Kidney tubule cell (primary cell): Measurements from ENCODE around the gene DDR2.
"Not testable (repeated sequence)": the region's sequence is repeated elsewhere in the genome, so short reads cannot be mapped to it uniquely, and the experiment has no call there.

ENCODE experiments used
- DNase-seq: peaks from one replicate; pipeline ENCODE4 v3.0.0-alpha.2; 2018; ENCODE audit warnings: low spot score

DDR2 gene

DNA sequence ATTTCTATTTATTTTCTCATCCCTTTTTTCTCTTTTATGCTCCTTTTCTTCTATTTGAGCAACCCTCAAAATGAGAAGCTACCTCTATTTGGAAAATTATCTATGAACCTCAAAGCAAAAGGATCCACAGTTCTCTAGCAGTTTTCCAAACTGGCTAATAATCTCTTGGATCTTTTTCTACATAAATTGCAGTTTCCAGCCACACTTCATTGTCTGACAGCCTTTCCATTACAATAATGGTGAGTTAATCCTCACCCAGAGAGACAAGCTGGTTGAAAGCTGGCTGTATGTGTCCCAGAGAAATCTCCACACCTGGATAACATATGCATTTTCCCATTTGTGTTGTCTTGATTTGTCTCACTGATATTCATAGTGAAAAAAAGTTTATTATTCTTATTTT lies 141.7 kb downstream of the DDR2 start:
- DNase-seq = no peak

DNA sequence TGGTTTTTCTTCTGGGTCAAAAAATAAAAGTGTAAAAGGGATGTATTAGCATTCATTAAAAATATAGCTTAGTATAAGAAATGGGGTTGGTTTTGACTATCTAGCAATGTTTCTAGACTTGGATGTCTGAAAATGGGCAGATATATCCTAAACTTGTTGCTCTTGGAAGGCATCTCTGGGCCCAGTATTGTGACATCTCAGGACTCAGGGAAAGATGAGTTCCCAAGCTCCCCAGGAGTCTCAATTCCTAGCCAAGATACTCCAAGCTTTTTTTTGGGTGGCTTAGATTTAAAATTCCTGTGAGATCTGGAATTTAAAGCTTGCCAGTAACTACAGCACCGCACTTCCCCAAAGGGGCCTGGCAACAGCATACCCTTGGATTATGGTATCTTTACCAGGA lies 146.8 kb downstream of the DDR2 start:
- DNase-seq = no peak

DNA sequence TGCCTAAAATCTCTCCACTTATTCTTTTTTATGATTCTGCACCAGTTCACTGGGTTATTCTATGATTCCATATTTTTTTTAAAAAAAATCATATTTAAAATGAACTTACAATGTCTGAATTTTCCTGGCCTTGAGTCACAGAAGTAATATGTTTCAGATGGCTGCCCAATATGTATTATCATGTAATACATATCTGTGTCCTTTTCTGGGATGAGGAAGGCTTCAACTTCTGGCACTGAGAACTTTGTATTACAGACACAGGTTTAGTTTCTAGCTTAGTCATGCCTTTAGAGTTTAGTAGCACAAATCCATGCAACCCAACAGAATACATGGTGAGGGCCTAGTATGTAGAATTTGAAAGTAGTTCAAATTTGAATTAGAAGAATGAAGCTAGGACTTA lies 150.4 kb downstream of the DDR2 start:
- DNase-seq = no peak

DNA sequence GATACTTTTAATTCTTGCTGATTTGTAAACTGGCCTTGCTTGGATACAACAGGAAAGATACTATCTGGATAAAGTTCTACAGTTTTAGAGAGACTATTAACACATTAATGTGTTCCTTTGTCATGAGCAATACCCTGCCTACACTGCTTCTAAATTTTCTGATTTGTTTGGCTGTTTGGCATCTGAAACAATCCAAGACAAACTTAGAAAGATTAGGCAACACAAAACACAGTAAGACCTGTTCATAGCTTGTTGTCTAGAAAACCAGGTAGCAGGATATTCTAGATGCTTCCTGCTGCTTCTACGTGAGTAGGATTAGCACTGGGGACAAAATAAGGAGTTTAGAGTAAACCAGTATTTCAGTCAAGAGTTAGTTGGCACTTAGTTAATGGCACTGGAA lies 152.7 kb downstream of the DDR2 start:
- not testable (repeated sequence) for DNase-seq

DNA sequence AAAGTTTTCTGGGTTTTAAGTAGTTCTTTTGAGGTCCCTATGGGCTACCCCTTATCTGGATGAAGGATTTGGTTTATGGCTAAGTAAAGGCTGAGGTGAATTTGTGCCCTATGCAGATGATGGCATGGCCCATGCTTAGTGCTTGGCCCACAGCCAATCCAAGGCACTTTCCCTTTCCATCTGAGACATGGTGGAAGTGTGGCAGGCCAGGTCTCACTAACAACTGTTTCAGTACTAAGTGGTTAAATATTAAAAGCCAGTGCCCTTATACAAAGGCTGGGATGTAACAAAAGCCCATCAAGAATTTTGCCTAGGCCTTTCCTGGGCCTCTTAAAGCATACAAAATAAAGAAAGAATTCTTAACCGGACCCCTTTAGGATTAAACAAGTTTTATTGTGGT lies 156.5 kb downstream of the DDR2 start:
- DNase-seq = peak; percentile 58

DNA sequence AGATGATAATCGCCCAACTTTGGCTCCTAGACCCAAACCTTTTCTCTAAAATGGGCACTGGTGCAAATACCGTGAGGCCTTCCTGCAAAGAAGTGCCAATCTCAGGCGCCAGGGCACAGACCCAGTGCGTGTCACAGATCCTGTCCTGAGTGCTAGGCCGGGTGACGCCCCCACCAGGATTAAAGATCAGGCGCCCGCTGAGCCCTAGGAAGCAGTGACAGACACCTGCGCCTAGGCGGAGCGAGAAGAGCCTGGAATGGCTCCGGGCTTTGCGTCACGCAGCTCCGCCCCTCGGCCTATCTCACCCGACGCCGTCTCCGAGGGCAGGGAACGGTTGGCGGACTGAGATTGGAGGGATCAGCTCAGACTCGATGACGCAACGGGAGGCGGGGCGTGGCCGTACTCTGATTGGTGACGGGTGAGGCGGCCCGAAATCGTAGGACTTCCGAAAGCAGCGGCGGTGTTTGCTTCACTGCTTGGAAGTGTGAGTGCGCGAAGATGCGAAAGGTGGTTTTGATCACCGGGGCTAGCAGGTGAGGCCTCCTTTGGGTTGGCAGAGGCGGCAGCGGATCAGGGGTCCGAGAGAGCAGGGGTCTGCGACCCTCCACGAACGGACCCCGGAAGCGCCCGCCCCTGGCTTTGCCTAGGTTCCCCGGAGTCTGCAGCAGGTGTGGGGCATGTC lies 158.2 kb downstream of the DDR2 start, which contains the start of gene HSD17B7:
TSS of gene HSD17B7 (plus strand) at position 400 of the 682 bp plus-strand sequence. CDS start at position 499, 99 bp downstream.
- DNase-seq = peak; percentile 85

DNA sequence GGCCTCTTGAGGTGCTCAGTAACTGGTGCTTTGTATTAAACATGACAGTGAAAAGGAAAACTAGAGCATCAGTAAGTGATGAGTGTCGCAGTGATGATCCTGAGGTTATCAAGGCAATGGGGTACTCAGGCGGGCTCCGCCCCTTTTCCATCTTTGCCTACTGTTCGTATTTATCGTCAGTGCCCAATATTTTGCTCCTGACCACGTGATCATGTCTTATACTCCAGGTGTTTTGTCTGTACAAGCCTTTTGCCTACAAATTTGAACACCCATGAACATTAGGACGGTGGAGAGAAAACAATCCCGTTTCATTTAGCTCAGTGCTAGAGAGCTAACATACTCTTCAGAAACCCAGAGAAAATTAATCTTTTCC lies 158.7 kb downstream of the DDR2 start:
- DNase-seq = not testable (repeated sequence)

DNA sequence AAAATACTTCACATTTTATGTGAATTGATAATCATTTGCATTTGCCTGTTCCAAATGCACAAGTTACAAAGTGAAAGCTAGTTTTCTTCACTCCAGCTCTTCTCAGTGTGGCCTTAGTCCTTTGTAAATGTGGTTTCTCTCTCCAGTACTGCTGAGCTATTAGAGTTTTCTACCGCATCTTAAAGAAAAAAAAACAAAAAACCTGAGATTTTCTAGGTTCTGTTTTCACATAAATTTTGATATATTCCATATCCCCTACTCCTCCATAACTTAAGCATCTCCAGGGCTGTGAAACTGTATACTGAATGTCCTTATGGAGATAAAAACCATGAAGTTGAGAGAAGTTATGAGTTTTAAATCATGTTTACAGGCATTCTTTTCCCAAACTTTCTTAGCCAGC lies 162.0 kb downstream of the DDR2 start:
- not testable (repeated sequence) for DNase-seq

DNA sequence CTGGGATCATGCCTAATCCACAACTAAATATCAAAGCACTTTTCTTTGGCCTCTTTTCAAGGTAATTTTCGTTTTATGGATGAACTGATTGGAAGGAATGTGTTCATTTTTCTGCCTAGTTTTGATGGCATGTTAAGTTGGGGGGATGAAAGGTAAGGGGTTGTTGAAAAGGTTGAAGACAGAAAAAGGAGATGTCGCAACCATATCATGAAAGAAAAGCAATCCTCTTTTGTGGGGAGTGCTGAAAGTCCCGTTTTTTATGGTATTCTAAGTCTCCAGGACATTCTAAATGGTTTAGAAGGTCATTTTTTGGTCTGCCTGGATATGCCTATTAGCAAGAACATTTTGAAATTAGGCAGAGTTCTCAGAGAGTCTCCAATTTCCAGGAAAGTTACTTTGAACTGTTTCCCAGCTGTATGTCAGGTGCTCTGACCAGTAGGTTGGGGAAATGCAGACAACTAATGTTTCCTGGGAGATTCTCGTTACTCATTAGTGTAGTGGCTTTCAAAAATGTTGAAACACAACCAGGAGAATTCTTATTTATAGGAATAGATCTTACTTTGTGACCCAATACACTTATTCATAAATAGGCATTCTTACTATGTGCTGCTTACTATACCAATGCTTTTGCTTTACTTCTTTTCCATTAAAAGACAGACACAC lies 164.5 kb downstream of the DDR2 start:
- DNase-seq = not testable (repeated sequence)

DNA sequence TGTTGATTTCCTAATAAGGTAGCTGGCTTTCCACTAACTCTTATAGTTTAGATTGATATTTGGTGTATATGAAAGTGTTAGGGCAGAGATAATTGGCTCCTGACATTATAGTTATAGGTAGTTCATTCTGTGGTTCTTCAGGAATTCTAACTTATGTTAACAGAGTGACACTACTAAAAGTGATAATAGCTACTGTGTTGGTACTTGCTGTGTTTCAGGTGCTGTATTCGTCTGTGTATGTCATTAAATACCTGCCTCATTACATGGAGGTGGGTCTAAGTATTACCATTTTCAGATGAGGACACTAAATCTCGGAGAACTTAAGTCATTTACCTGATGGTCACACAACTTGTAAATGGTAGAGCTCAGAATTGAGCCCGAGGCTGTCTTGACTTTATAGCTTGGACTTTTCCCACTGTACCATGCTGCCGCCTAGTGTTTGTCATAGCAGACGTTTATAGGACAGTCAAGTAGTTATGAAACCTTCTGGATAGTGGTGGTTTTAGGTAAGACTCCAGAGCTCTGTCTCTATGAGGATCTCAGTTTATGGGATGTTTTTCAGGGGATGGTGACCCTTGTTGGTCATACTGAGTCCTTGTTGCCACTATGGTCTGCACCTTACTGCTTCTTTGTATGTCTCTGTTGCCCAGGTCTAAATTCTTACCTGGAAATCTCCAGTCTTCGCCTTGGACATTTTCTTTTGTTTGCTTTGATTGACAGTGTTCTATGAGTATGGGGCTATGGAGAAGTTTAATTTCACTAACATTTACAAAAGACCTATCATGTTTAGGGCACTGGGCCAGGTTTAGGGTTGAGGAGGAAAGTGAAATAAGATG lies 167.9 kb downstream of the DDR2 start:
- peak; percentile 74 for DNase-seq

DNA sequence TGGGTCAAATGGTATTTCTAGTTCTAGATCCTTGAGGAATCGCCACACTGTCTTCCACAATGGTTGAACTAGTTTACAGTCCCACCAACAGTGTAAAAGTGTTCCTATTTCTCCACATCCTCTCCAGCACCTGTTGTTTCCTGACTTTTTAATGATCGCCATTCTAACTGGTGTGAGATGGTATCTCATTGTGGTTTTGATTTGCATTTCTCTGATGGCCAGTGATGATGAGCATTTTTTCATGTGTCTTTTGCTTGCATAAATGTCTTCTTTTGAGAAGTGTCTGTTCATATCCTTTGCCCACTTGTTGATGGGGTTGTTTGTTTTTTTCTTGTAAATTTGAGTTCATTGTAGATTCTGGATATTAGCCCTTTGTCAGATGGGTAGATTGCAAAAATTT lies 175.2 kb downstream of the DDR2 start:
- DNase-seq = not testable (repeated sequence)

DNA sequence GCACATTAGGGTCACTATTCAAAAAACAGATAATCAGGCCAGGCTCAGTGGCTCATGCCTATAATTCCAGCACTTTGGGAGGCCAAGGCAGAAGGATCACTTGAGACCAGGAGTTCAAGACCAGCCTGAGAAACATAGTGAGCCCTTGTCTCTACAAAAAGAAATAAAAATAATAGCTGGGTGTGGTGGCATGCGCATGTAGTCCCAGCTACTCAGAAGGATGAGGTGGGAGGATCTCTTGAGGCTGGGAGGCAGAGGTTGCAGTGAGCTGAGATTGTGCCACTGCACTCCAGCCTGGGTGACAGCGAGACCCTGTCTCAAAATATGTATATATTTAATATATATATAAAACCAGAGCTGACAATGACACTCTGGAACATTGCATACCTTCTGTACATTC lies 180.1 kb downstream of the DDR2 start:
- DNase-seq = not testable (repeated sequence)

DNA sequence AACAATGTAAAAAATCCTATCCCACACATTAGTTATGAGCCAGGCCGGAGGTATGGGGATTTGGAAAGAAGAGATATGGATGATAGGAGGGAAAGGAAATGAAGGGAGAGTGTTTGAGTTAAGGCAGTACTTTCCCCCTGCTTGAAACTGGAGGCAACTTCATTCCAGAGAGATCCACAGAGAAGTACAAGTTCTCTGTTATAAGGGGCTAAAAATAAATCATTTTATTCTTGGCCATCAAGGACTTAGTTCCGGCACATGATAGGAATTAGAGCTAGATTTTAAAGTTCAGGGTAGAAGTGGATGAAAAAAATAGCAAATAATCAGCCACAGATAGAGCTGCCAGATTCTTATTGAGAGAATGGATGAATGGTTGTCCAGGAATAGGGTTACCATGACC lies 185.9 kb downstream of the DDR2 start:
- not testable (repeated sequence) for DNase-seq

DNA sequence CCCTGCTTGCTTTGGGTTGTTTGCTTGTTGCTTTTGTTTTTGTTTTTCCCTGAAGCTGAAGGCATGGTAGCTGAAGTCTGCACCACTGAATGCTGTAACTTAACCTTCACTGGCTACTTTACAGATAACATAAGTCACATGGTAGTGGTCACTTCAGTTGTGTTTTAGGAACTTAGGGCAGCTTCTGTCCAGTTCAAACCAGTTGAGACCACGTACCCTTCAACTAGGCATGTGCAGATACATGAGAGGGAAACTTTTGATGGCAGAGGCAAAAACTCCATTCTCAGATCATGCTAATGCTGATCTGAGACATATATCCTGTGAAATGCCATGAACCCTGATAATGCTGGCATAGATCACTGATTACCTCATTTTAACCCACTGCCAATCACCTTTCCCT lies 186.4 kb downstream of the DDR2 start:
- DNase-seq = not testable (repeated sequence)

DNA sequence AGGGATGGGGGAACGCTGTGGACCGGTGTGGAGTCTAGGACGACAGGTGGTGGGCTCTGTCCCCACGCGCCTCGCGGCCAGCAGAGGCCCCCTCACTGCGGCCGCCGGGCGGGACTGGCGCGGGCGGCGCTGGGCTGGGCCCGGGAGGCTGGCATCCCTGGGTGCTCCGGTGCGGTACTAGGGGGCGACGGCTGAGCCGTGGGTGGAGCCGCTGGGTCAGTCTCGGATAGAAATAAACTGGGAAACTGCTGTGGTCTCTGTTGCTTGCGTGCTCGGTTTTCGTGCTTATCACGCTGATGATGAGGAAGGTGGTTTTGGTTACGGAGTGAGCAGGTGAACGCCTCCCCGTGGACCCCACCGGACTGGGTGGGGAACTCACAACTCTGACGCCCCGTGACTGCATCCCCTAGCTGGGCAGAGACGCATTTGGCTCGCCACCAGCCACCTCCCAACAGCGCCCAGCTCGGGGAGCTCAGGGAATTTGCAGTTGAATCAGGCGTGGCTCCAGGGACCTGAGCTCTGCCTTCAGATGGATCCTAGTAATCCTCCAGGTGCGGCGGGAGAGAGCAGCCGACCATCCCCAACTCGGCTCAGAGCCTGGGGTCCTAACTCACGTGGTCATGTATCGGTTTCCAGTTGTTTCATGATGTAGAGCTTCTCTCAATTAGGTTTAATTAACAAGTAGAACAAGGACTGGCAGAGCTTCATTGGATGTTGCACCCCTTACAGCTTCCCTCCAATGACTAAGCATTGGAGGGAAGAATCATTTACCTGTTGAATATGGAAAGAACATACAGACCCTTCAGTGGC lies 190.3 kb downstream of the DDR2 start:
- DNase-seq = peak; percentile 30

DNA sequence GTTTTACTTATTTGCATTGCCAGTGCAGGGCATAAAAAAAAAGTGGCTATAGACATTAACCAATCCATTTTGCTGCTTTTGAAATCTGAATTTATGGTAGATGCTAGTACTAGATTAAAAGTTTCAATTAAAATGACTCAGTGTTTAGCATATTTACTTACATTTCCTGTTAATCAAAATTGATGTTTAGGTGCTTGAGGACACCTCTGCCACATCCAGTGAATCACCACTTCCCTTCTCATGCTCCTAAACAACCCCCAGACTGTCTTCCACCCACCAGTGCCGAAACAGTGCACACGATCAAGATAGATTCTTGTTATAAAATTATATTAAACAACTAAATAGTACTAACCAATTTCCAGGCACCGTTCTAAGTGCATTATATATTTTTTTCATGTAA lies 191.0 kb downstream of the DDR2 start:
- no peak for DNase-seq

DNA sequence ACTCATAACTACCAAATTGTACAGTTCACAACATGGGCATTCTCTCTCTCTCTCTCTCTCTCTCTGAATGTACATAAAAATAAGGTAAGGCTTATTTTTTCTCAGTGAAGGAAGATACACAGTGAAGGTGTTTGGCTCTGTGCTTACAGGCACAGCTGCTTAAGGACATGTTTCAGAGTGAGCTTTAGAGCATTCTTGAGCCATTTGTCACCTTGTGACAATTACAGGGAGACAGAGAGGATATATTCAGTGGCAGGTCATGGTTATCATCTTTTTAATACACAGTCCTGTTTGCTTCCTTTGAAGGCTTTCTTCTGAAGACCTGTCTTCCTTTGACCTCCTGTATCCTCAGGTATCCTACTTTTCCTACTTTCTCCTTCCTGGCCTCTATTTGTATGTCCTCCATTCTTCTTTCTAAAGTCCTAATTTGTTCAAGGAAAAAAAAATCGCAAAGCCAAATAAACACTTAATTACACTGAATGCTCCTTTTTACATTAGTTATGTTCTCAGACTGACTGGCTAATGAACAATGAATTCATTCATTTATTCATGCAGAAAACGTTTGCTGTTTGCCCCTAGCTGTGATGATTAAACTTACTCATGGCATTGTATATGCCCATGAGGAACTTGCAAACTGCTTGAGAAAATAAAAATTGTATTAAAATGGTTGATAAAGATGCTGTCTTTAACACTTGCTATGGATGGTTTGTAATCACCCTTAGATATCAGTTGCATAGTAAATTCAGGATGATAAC lies 191.7 kb downstream of the DDR2 start:
- DNase-seq = peak; percentile 60

DNA sequence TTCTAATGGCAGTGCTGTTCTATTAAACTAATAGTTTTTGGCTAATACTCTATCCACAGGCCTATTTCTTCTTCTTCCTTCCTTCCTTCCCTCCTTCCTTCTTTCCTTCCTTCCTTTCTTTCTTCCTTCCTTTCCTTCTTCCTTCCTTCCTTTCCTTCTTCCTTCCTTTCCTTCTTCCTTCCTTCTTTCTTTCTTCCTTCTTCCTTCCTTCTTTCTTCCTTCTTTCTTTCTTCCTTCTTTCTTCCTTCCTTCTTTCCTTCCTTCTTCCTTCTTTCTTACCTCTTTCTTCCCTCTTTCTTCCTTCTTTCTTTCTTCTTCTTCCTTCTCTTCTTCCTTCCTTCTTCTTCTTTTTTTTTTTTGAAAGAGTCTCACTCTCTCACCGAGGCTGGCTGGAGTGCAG lies 197.0 kb downstream of the DDR2 start:
- DNase-seq = no peak

DNA sequence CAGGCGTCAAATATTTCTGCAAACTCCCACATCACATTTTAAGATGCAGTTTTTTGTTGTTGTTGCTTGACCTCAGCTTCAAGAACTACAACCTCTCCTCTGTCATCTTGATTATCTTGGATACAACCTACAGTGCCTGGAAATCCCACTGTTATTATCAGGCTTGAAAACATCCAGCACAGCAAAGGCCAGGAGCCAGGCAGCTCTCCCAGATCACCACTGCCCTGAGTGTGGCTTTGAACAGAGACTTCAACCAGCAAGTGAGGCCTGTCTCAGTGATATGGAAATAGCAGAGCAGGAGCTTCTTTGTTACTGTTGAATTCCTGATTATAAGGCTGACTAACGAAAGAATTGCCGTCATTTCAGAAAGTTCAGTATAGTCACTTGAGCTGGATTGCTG lies 200.2 kb downstream of the DDR2 start:
- no peak for DNase-seq

DNA sequence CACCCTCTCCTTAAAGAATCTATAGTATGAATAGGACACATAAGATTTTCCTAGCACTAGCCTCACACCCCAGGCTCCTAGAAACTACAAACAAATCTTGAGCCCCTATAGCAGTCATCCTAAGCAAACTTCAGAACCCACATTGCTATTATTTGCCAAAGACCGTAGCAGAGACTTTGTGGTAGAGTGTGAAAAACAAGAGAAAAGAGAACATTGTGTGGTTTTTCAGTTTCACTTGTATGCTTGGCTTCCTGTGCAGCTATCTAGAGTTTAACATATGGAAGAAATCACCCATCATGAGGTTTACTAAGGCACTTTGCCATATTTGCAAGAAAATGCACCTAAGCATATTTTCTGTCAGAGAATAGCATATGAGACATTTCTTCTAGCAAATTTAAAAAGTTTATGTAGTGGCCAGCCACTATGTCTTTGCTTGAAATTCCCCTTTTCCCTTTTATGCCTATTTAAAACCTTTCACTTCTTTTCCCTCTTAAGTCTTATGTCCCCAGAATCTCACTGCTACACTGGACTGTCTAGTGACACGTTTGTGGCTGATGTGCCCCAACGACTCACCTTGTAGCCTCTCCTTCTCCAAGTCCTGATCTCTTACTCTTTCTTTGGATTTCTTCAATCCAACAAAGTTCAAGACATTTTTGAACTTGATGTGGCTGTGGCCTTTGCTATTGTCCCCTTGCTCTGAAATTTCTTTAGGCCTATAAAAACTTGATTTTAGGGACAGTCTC lies 203.1 kb downstream of the DDR2 start:
- no peak for DNase-seq
